HCT116 (cell line): ENCODE data around the gene WWP2. TPM values are rescaled to one million over a fixed set of nuclear protein-coding genes. Genes with fewer than 3 reads are reported as not detected.

Experiments
- ATAC-seq: fragments of 200-7000 bp; cut with Tn5 transposase; 2 replicates; pipeline ENCODE4 v1.9.1; 2020; ENCODE audit warnings: mild to moderate bottlenecking, moderate library complexity
- BruUV-seq: library from RNA; stranded (reverse); fragments of 400-500 nt; replicated peaks from 2 replicates; lab custom pipeline; 2021; lab: Mats Ljungman, UMichigan
- CTCF ChIA-PET: fragments of 300-600 bp; sonication (Branson Sonifier 250); formaldehyde crosslinking; loops from one replicate; lab custom pipeline; 2021; ENCODE audit warnings: antibody characterized with exemption; lab: Charles Lee
- POLR2A ChIA-PET: fragments of 300-600, 350-600 bp; sonication (Branson Sonifier 250); formaldehyde crosslinking; loops from one replicate; lab custom pipeline; 2021; ENCODE audit warnings: antibody characterized with exemption; lab: Charles Lee
- RAD21 ChIA-PET, 2 experiments: fragments of 300-600 bp; sonication (Branson Sonifier 250); formaldehyde crosslinking; loops; one replicate each; lab custom pipeline; 2023; ENCODE audit warnings: low total read pairs in 2 of 2; ENCODE audit not compliant: uncharacterized antibody in 2 of 2, unreplicated experiment in 2 of 2, low non-redundant PET in 1 of 2; lab: Charles Lee
- DNase-seq: peaks from one replicate; pipeline ENCODE4 v3.0.0-alpha.2; 2010; ENCODE audit warnings: low read depth, low spot score
- H2AFZ ChIP-seq: fragments of 200-600 bp; shearing (Covaris generic), sonication (generic); 2 replicates; pipeline ENCODE4 v1.6.1; 2017; ENCODE audit warnings: low read depth, mixed run types, mixed read lengths, antibody characterized with exemption, low read length; ENCODE audit not compliant: poor library complexity, severe bottlenecking
- H3K27ac ChIP-seq: 2 replicates; pipeline ENCODE4 v1.5.1; 2012; ENCODE audit warnings: low read depth, low read length
- H3K27me3 ChIP-seq: fragments of 200-600 bp; sonication (generic); 2 replicates; pipeline ENCODE4 v1.6.1; 2016; ENCODE audit warnings: mixed run types, low read length, mixed read lengths; ENCODE audit not compliant: insufficient read depth
- H3K36me3 ChIP-seq, 2 experiments: fragments of 200-500 bp in 1 of 2; fragments of 200-600 bp in 1 of 2; sonication (Bioruptor generic) in 1 of 2; sonication (generic) in 1 of 2; 2 replicates each; pipeline versions ENCODE4 v1.5.1 to v1.6.1; 2014 to 2016; ENCODE audit warnings: low read length in 2 of 2, inconsistent platforms in 1 of 2, mixed read lengths in 1 of 2, mixed run types in 1 of 2; ENCODE audit not compliant: insufficient read depth in 2 of 2, control insufficient read depth in 1 of 2
- H3K4me1 ChIP-seq, 2 experiments: fragments of 200-600 bp in 1 of 2; sonication (generic) in 1 of 2; 2 replicates each; pipeline versions ENCODE4 v1.5.1 to v1.6.1; 2012 to 2017; ENCODE audit warnings: low read length in 2 of 2, inconsistent platforms in 1 of 2, mild to moderate bottlenecking in 1 of 2, mixed read lengths in 1 of 2, mixed run types in 1 of 2, moderate library complexity in 1 of 2; ENCODE audit not compliant: insufficient read depth in 2 of 2, control insufficient read depth in 1 of 2
- H3K4me2 ChIP-seq: fragments of 200-600 bp; sonication (generic); 2 replicates; pipeline ENCODE4 v1.6.1; 2017; ENCODE audit warnings: mixed run types, low read length, mixed read lengths
- H3K4me3 ChIP-seq, 2 experiments: fragments of 200-600 bp in 1 of 2; sonication (generic) in 1 of 2; replicated peaks in 1 of 2; 2 replicates each; pipeline ENCODE4 v1.5.1; 2011 to 2016; ENCODE audit warnings: low read length in 2 of 2, control low read depth in 1 of 2, low read depth in 1 of 2, mild to moderate bottlenecking in 1 of 2, mixed read lengths in 1 of 2, mixed run types in 1 of 2
- H3K79me2 ChIP-seq: fragments of 200-600 bp; sonication (generic); 2 replicates; pipeline ENCODE4 v1.6.1; 2017; ENCODE audit warnings: mild to moderate bottlenecking, mixed run types, low read length, moderate library complexity, mixed read lengths; ENCODE audit not compliant: insufficient read depth
- H3K9ac ChIP-seq: fragments of 200-600 bp; sonication (generic); 2 replicates; pipeline ENCODE4 v1.6.1; 2016; ENCODE audit warnings: low read length, mixed read lengths
- H3K9me2 ChIP-seq: fragments of 200-600 bp; sonication (generic), shearing (Covaris generic); 2 replicates; pipeline ENCODE4 v1.6.1; 2017; ENCODE audit warnings: mixed run types, mild to moderate bottlenecking, moderate library complexity; ENCODE audit not compliant: insufficient read depth
- H3K9me3 ChIP-seq, 2 experiments: fragments of 200-500 bp in 1 of 2; fragments of 200-600 bp in 1 of 2; sonication (Bioruptor generic) in 1 of 2; sonication (generic) in 1 of 2; 2 replicates each; pipeline ENCODE4 v1.6.1; 2014 to 2017; ENCODE audit warnings: low read length in 2 of 2, mixed read lengths in 2 of 2, inconsistent platforms in 1 of 2, low read depth in 1 of 2, mild to moderate bottlenecking in 1 of 2, mixed run types in 1 of 2, moderate library complexity in 1 of 2; ENCODE audit not compliant: control insufficient read depth in 1 of 2, insufficient read depth in 1 of 2
- H4K20me1 ChIP-seq: fragments of 200-600 bp; sonication (generic), shearing (Covaris generic); 2 replicates; pipeline ENCODE4 v1.6.1; 2017; ENCODE audit warnings: mixed run types, mild to moderate bottlenecking, moderate library complexity; ENCODE audit not compliant: insufficient read depth
- CBX3 ChIP-seq: IDR thresholded peaks from 2 replicates; pipeline ENCODE4 v1.6.1; 2012; ENCODE audit warnings: low read depth
- EGR1 ChIP-seq: IDR thresholded peaks from 2 replicates; pipeline ENCODE4 v1.6.1; 2012; ENCODE audit warnings: low read depth
- EZH2 ChIP-seq: fragments of 200-600 bp; sonication (generic); IDR thresholded peaks from 2 replicates; pipeline ENCODE4 v1.6.1; 2017; ENCODE audit warnings: antibody characterized with exemption, mixed run types
- EZH2phosphoT487 ChIP-seq: fragments of 200-600 bp; IDR thresholded peaks from 2 replicates; pipeline ENCODE4 v1.6.1; 2018; ENCODE audit warnings: antibody characterized with exemption, borderline replicate concordance
- JUND ChIP-seq: IDR thresholded peaks from 2 replicates; pipeline ENCODE4 v1.6.1; 2012
- POLR2A ChIP-seq: IDR thresholded peaks from 2 replicates; pipeline ENCODE4 v1.7.0; 2011; ENCODE audit warnings: borderline replicate concordance; ENCODE audit not compliant: insufficient read depth, insufficient read length; ENCODE audit errors: extremely low read depth
- POLR2AphosphoS5 ChIP-seq: IDR thresholded peaks from 2 replicates; pipeline ENCODE4 v1.6.1; 2011; ENCODE audit warnings: mild to moderate bottlenecking, low read depth, low read length, moderate library complexity
- SIN3A ChIP-seq: IDR thresholded peaks from 2 replicates; pipeline ENCODE4 v1.6.1; 2012; ENCODE audit warnings: low read depth
- SP1 ChIP-seq: IDR thresholded peaks from 2 replicates; pipeline ENCODE4 v1.6.1; 2012; ENCODE audit warnings: low read depth
- SRF ChIP-seq: IDR thresholded peaks from 2 replicates; pipeline ENCODE4 v1.6.1; 2012; ENCODE audit warnings: low read depth
- TCF7L2 ChIP-seq: IDR thresholded peaks from 2 replicates; pipeline ENCODE4 v1.7.0; 2011; ENCODE audit warnings: borderline replicate concordance, inconsistent platforms; ENCODE audit not compliant: insufficient read depth, insufficient read length; ENCODE audit errors: extremely low read depth
- YY1 ChIP-seq: IDR thresholded peaks from 2 replicates; pipeline ENCODE4 v1.6.1; 2011; ENCODE audit warnings: low read length, low read depth, moderate library complexity, mild to moderate bottlenecking; ENCODE audit not compliant: insufficient replicate concordance; ENCODE audit errors: extremely low read depth
- ZNF274 ChIP-seq: fragments of 200-500 bp; sonication (Bioruptor generic); IDR thresholded peaks from 2 replicates; pipeline ENCODE4 v1.6.1; 2014; ENCODE audit warnings: mild to moderate bottlenecking, low read depth, low read length, inconsistent platforms
- intact Hi-C: fragments of 100-400 bp; cut with micrococcal nuclease; formaldehyde crosslinking; loops from 2 replicates; pipeline ENCODE4 v1.10.0; 2022
- total RNA-seq: library from RNA; stranded (reverse); gene quantifications from one replicate; pipeline ENCODE4 v1.2.1, GENCODE V29; 2021; ENCODE audit not compliant: unreplicated experiment
- TF ChIP-seq, protein P1 (sequence below): IDR thresholded peaks from 2 replicates; pipeline ENCODE4 v1.6.1; 2012
- TF ChIP-seq, protein P2 (sequence below): IDR thresholded peaks from 2 replicates; pipeline ENCODE4 v1.6.1; 2012; ENCODE audit warnings: low read depth

Gene WWP2
- total RNA-seq, 1 experiment from 2014 or later = 44.2 TPM

- H3K9me2 ChIP-seq = no peaks in the 10 kb centered on the region
- no peaks in the 10 kb centered on the region for H4K20me1 ChIP-seq
- no peak overlapping the region for H2AFZ ChIP-seq
- no peak for TF ChIP-seq TCF7L2
- TF ChIP-seq, all 23 proteins: peak for 0
- no peaks in the 10 kb centered on the region; the same call in 1 of the 2 replicates for H3K79me2 ChIP-seq
- ChIA-PET POLR2A (no interaction called here), RAD21 (no interaction called here), CTCF (no interaction called here)
- no TSS peak for BruUV-seq
- DNase-seq (no peak), ATAC-seq (no peak)
- no peak overlapping the region for H3K4me2 ChIP-seq
- H3K9ac ChIP-seq = no peak overlapping the region
- no peak overlapping the region for H3K27ac ChIP-seq
- H3K36me3 ChIP-seq = no peaks in the 10 kb centered on the region
- no peak overlapping the region for H3K4me3 ChIP-seq
- H3K27me3 ChIP-seq = no peaks in the 10 kb centered on the region
- no peaks in the 10 kb centered on the region for H3K4me1 ChIP-seq
- intact Hi-C loops = no loop called here
- H3K9me3 ChIP-seq = no peaks in the 10 kb centered on the region
These were observed 60.2 kb downstream of the WWP2 start for GRCh38 chr16:69822174-69822935.

DNA sequence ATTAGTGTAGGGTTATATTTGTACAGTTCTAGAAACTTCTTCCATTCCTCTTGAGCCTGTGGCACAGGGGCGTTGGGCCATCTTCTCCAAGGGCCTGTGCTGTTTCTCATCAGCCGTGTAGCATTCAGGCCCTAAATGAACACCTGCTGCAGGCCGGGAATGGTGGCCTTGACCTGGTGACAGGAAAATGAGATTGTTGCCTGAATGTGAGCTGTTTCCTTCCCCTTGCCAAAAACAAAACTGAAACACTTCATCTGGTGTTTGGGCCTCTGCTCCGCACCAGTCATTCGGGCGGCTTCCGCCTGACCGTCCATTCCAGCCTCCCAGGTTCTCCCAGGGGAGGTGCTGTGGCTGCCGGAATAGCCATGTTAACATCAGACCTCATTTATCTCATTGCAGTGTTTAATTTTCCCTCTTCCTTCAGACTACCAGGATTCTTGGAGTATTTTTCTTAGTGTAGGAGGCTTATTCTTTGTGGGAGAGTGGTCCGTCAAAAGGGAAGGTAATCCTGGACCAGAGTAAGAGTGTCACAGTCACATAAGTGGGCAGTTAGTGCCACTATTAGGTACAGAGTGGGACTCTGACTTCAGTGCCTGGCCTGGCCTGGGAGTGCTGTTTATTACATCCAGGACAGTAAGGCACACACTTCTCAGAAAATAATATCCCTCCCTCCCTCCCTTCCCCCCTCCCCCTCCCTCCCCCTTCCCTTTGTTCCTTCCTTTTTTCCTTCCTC is 61.9 kb downstream of the WWP2 start:
- no peaks in the 10 kb centered on the region for H4K20me1 ChIP-seq
- TF ChIP-seq ZNF274 (no peak), CBX3 (no peak), YY1 (no peak), SRF (no peak), POLR2AphosphoS5 (no peak), EGR1 (no peak), POLR2A (no peak), SP1 (no peak), TCF7L2 (no peak), EZH2 (no peak), SIN3A (no peak), EZH2phosphoT487 (no peak), JUND (no peak)
- TF ChIP-seq, protein P1, sequence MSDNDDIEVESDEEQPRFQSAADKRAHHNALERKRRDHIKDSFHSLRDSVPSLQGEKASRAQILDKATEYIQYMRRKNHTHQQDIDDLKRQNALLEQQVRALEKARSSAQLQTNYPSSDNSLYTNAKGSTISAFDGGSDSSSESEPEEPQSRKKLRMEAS = no peak
- TF ChIP-seq, protein P2, sequence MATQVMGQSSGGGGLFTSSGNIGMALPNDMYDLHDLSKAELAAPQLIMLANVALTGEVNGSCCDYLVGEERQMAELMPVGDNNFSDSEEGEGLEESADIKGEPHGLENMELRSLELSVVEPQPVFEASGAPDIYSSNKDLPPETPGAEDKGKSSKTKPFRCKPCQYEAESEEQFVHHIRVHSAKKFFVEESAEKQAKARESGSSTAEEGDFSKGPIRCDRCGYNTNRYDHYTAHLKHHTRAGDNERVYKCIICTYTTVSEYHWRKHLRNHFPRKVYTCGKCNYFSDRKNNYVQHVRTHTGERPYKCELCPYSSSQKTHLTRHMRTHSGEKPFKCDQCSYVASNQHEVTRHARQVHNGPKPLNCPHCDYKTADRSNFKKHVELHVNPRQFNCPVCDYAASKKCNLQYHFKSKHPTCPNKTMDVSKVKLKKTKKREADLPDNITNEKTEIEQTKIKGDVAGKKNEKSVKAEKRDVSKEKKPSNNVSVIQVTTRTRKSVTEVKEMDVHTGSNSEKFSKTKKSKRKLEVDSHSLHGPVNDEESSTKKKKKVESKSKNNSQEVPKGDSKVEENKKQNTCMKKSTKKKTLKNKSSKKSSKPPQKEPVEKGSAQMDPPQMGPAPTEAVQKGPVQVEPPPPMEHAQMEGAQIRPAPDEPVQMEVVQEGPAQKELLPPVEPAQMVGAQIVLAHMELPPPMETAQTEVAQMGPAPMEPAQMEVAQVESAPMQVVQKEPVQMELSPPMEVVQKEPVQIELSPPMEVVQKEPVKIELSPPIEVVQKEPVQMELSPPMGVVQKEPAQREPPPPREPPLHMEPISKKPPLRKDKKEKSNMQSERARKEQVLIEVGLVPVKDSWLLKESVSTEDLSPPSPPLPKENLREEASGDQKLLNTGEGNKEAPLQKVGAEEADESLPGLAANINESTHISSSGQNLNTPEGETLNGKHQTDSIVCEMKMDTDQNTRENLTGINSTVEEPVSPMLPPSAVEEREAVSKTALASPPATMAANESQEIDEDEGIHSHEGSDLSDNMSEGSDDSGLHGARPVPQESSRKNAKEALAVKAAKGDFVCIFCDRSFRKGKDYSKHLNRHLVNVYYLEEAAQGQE = no peak
- no TSS peak for BruUV-seq
- H3K9me2 ChIP-seq = no peaks in the 10 kb centered on the region
- H3K27ac ChIP-seq = no peak overlapping the region
- ChIA-PET CTCF (no interaction called here), POLR2A (no interaction called here), RAD21 (no interaction called here)
- H3K79me2 ChIP-seq = no peaks in the 10 kb centered on the region; the same call in 1 of the 2 replicates
- H3K4me3 ChIP-seq = no peak overlapping the region
- H3K4me1 ChIP-seq = no peaks in the 10 kb centered on the region
- ATAC-seq (no peak), DNase-seq (no peak)
- intact Hi-C loops = no loop called here
- H3K4me2 ChIP-seq = no peak overlapping the region
- H3K27me3 ChIP-seq = no peaks in the 10 kb centered on the region
- no peaks in the 10 kb centered on the region for H3K9me3 ChIP-seq
- H3K36me3 ChIP-seq = no peaks in the 10 kb centered on the region; a peak in 1 of 4 replicates
- H2AFZ ChIP-seq = no peak overlapping the region
- H3K9ac ChIP-seq = no peak overlapping the region
